ENCODE results near the gene ZNF557.

- TF ChIP-seq CTCF (IDR thresholded peaks at IDR 0.05) (no peak), POLR2A (IDR thresholded peaks at IDR 0.05) (no peak)
These were observed 40.3 kb downstream of the ZNF557 start for GRCh38 chr19:7109678-7110289.
